ENCODE results near the gene MYZAP. TPM values are rescaled to one million over a fixed set of nuclear protein-coding genes. Genes with fewer than 3 reads are reported as not detected.
A peak's percentile ranks its signal among the peaks of the same experiment; 100 is the strongest.

Gene MYZAP
- total RNA-seq, 1 donor = under 0.01 TPM

DNA sequence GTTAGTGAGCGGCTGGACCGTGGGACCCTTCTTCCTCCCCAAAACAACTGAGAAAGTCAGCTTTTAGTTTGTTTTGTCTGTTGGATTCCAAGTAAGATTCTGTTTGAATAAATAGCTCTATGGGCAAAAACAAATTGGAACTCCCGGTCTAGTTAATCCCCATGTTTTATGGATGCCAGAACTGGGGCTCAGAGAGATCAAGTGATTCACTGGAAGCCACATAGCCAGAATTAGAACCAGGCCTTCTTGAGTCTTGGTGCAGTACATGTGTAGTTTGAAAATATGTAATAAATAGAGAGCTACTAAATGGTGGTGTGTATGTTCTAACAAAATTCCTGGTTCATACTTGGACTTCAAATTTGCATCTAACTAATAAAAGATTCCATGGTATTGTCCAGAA, 85.5 kb downstream of the MYZAP start:
- Histone ChIP-seq H2AFZ (ENCODE audit: low read length) (no peak overlapping the region), H4K20me1 (ENCODE audit: insufficient read depth, low read length) (no peaks in the 10 kb centered on the region), H3K4me1 (ENCODE audit: insufficient read depth, low read length) (peaks cover 9% of the 10 kb centered on the region), H3K9me3 (ENCODE audit: low read depth, low read length) (no peaks in the 10 kb centered on the region), H3K4me3 (ENCODE audit: insufficient read depth, low read length) (no peak overlapping the region), H3K27me3 (ENCODE audit: insufficient read depth, low read length) (peaks cover 27% of the 10 kb centered on the region), H3K4me2 (ENCODE audit: insufficient read depth, low read length) (no peak overlapping the region), H3K27ac (ENCODE audit: low read depth, low read length) (no peak overlapping the region), H3K79me2 (ENCODE audit: insufficient read depth, low read length) (no peaks in the 10 kb centered on the region), H3K36me3 (ENCODE audit: insufficient read depth, low read length) (no peaks in the 10 kb centered on the region)
- DNase-seq (ENCODE audit: insufficient read length, low spot score, missing footprints) = no peak
- TF ChIP-seq, protein P1, sequence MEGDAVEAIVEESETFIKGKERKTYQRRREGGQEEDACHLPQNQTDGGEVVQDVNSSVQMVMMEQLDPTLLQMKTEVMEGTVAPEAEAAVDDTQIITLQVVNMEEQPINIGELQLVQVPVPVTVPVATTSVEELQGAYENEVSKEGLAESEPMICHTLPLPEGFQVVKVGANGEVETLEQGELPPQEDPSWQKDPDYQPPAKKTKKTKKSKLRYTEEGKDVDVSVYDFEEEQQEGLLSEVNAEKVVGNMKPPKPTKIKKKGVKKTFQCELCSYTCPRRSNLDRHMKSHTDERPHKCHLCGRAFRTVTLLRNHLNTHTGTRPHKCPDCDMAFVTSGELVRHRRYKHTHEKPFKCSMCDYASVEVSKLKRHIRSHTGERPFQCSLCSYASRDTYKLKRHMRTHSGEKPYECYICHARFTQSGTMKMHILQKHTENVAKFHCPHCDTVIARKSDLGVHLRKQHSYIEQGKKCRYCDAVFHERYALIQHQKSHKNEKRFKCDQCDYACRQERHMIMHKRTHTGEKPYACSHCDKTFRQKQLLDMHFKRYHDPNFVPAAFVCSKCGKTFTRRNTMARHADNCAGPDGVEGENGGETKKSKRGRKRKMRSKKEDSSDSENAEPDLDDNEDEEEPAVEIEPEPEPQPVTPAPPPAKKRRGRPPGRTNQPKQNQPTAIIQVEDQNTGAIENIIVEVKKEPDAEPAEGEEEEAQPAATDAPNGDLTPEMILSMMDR (IDR thresholded peaks at IDR 0.05; ENCODE audit: extremely low read depth, low read depth, low read length) = no peak

DNA sequence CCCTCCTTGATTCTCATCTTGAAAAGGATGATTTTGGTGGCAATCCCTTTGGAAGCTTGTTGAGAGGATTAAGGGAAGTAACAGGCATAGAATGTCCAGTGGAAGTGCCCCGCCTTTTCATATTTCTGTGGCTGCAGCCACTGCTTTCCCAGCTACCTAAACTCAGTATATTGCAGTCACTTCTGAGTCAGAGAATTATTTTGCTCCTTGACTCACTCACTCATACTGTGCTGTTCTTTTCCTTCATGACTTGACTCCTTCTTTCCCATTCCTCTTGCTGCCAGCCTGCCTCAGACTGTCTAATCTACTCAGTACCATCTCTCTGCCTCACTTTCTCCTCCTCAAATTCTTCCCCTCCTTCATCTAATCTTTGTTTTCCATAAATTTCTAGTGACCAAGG, 88.3 kb downstream of the MYZAP start:
- no peak overlapping the region for H2AFZ ChIP-seq (ENCODE audit: low read length)

DNA sequence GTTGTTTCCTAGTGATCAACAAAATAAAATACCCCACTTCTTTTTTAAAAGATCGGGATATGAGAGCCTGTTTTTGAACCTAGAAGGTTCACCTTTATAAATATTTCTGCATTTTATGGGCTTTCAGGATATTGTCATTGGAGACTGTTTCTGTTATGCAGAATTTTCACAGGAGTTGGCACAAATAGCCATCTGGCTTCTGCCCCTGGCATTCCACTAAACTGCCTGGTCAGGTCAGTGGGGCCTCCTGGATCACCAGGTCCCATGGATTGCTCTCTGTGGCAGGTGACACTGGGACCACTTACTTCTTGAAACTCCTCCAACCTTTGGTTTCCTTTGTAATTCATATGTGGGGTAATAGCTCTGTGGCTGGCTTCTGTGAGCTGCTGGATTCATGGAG, 89.3 kb downstream of the MYZAP start:
- no peak overlapping the region for H3K27ac ChIP-seq (ENCODE audit: low read depth, low read length)
- no peaks in the 10 kb centered on the region for H4K20me1 ChIP-seq (ENCODE audit: insufficient read depth, low read length)
- no peaks in the 10 kb centered on the region for H3K36me3 ChIP-seq (ENCODE audit: insufficient read depth, low read length)

More for the DNA sequence above, 88.3 kb downstream of the MYZAP start:
- H3K27ac ChIP-seq (ENCODE audit: low read depth, low read length) = no peak overlapping the region
- H3K27me3 ChIP-seq (ENCODE audit: insufficient read depth, low read length) = peaks cover 19% of the 10 kb centered on the region
- H3K79me2 ChIP-seq (ENCODE audit: insufficient read depth, low read length) = no peaks in the 10 kb centered on the region
- H3K9me3 ChIP-seq (ENCODE audit: low read depth, low read length) = no peaks in the 10 kb centered on the region
- H3K4me3 ChIP-seq (ENCODE audit: insufficient read depth, low read length) = peak overlapping the region; percentile 33
- TF ChIP-seq, protein P1 (IDR thresholded peaks at IDR 0.05; ENCODE audit: extremely low read depth, low read depth, low read length) = no peak
- H4K20me1 ChIP-seq (ENCODE audit: insufficient read depth, low read length) = no peaks in the 10 kb centered on the region
- H3K4me2 ChIP-seq (ENCODE audit: insufficient read depth, low read length) = peak overlapping the region; percentile 57
- no peaks in the 10 kb centered on the region for H3K36me3 ChIP-seq (ENCODE audit: insufficient read depth, low read length)
- peak; percentile 82 for DNase-seq (ENCODE audit: insufficient read length, low spot score, missing footprints)
- peaks cover 9% of the 10 kb centered on the region for H3K4me1 ChIP-seq (ENCODE audit: insufficient read depth, low read length)

DNA sequence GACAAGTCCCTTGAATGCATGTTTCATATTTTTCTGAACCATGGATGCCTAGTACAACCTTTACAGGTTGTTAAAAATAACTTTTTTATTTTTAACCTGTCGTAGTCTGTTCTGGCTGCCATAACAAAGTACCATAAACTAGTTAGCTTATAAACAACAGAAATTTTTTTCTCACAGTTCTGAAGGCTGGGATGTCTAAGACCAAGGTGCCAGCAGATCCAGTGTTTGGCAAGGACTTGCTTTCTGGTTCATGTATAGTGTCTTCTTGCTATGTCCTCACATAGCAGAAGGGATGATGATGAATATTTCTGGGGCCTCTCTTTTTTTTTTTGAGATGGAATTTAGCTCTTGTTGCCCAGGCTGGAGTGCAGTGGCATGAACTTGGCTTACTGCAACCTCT, 91.8 kb downstream of the MYZAP start:
- Histone ChIP-seq H3K27ac (ENCODE audit: low read depth, low read length) (no peak overlapping the region), H3K4me3 (ENCODE audit: insufficient read depth, low read length) (no peak overlapping the region), H3K79me2 (ENCODE audit: insufficient read depth, low read length) (no peaks in the 10 kb centered on the region), H3K4me2 (ENCODE audit: insufficient read depth, low read length) (no peak overlapping the region), H3K9me3 (ENCODE audit: low read depth, low read length) (no peaks in the 10 kb centered on the region), H3K27me3 (ENCODE audit: insufficient read depth, low read length) (no peaks in the 10 kb centered on the region), H3K36me3 (ENCODE audit: insufficient read depth, low read length) (no peaks in the 10 kb centered on the region), H2AFZ (ENCODE audit: low read length) (no peak overlapping the region), H3K4me1 (ENCODE audit: insufficient read depth, low read length) (peaks cover 14% of the 10 kb centered on the region), H4K20me1 (ENCODE audit: insufficient read depth, low read length) (no peaks in the 10 kb centered on the region)
- no peak for DNase-seq (ENCODE audit: insufficient read length, low spot score, missing footprints)
- TF ChIP-seq, protein P1 (IDR thresholded peaks at IDR 0.05; ENCODE audit: extremely low read depth, low read depth, low read length) = no peak

More for the DNA sequence above, 89.3 kb downstream of the MYZAP start:
- no peak for DNase-seq (ENCODE audit: insufficient read length, low spot score, missing footprints)
- TF ChIP-seq, protein P1 (IDR thresholded peaks at IDR 0.05; ENCODE audit: extremely low read depth, low read depth, low read length) = no peak
- H3K4me3 ChIP-seq (ENCODE audit: insufficient read depth, low read length) = no peak overlapping the region
- no peak overlapping the region for H3K4me2 ChIP-seq (ENCODE audit: insufficient read depth, low read length)
- H3K79me2 ChIP-seq (ENCODE audit: insufficient read depth, low read length) = no peaks in the 10 kb centered on the region
- H3K27me3 ChIP-seq (ENCODE audit: insufficient read depth, low read length) = peaks cover 9% of the 10 kb centered on the region
- H3K9me3 ChIP-seq (ENCODE audit: low read depth, low read length) = no peaks in the 10 kb centered on the region
- peaks cover 14% of the 10 kb centered on the region for H3K4me1 ChIP-seq (ENCODE audit: insufficient read depth, low read length)
- H2AFZ ChIP-seq (ENCODE audit: low read length) = no peak overlapping the region

All from osteoblast (primary cell).